NCI-H1092 (cell line): ENCODE measurements around the gene ABHD10.

Experiments used
- DNase-seq: peaks from one replicate; lab custom pipeline; 2025; lab: John Stamatoyannopoulos, UW

The ABHD10 gene

GRCh38 chr3:111978583-111979433 is at the start of gene ABHD10:
TSS of gene ABHD10 (plus strand) at chr3:111979026. CDS start at chr3:111979062, 36 bp downstream.
- DNase-seq: peak; percentile 98

- no peak for DNase-seq
These were observed 49.3 kb upstream of the ABHD10 start for GRCh38 chr3:111929484-111929883.

GRCh38 chr3:111932946-111933345 is 45.9 kb upstream of the ABHD10 start:
- no peak for DNase-seq

- DNase-seq: no peak
These were observed 42.5 kb upstream of the ABHD10 start for GRCh38 chr3:111936191-111936841.

- no peak for DNase-seq
These were observed 41.9 kb upstream of the ABHD10 start for GRCh38 chr3:111936967-111937366.

- DNase-seq: no peak
These were observed 41.0 kb upstream of the ABHD10 start for GRCh38 chr3:111937871-111938270.

- DNase-seq: no peak
These were observed 39.0 kb upstream of the ABHD10 start for GRCh38 chr3:111939873-111940272.

- no peak for DNase-seq
These were observed 35.3 kb upstream of the ABHD10 start for GRCh38 chr3:111943533-111943932.

GRCh38 chr3:111944372-111944771 is 34.5 kb upstream of the ABHD10 start:
- DNase-seq: no peak

- no peak for DNase-seq
These were observed 31.6 kb upstream of the ABHD10 start for GRCh38 chr3:111947231-111947630.

- no peak for DNase-seq
These were observed 30.0 kb upstream of the ABHD10 start for GRCh38 chr3:111948786-111949185.

- no peak for DNase-seq
These were observed 29.1 kb upstream of the ABHD10 start for GRCh38 chr3:111949712-111950111.

GRCh38 chr3:111951032-111951431 is 27.8 kb upstream of the ABHD10 start:
- DNase-seq: no peak

- DNase-seq: no peak
These were observed 26.7 kb upstream of the ABHD10 start for GRCh38 chr3:111952086-111952485.

GRCh38 chr3:111952866-111953450 is 25.9 kb upstream of the ABHD10 start:
- DNase-seq: no peak

GRCh38 chr3:111954228-111954990 is 24.4 kb upstream of the ABHD10 start:
- DNase-seq: no peak

GRCh38 chr3:111955876-111956275 is 22.9 kb upstream of the ABHD10 start:
- no peak for DNase-seq

- DNase-seq: no peak
These were observed 22.4 kb upstream of the ABHD10 start for GRCh38 chr3:111956449-111956848.

GRCh38 chr3:111956995-111957734 is 21.7 kb upstream of the ABHD10 start:
- no peak for DNase-seq

GRCh38 chr3:111961461-111962164 is 17.2 kb upstream of the ABHD10 start:
- DNase-seq: no peak

- DNase-seq: no peak
These were observed 15.4 kb upstream of the ABHD10 start for GRCh38 chr3:111963424-111963823.
